22Rv1 (cell line): Measurements from ENCODE around the gene LIMCH1.

Experiments
- ZFX ChIP-seq: fragments of 450-650 bp; IDR thresholded peaks from 2 replicates; pipeline ENCODE4 v1.6.1; 2017; ENCODE audit warnings: antibody characterized with exemption, borderline replicate concordance
- TF ChIP-seq, protein P1 (sequence below): fragments of 450-650 bp; IDR thresholded peaks from 2 replicates; pipeline ENCODE4 v1.5.1; 2017; ENCODE audit warnings: mild to moderate bottlenecking

DNA sequence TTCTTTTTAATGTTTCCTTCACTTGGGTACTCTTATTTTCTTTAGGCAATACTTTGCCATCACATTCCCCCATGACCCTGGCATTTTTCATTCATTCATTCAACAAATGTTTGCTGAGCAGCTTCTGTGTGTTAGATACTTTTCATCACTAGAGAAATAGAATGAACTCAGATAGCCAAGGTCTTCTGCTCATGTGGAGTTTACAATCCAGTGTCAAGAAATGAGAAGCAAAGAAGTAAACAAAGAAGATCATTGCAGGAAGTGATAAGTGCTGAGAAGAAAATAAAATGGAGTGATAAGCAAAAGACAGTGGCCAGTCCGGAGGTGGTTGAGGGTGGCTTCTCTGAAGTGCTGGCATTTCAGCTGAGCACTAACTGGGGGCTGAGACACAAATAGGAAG is 63.1 kb downstream of the LIMCH1 start:
- TF ChIP-seq, protein P1, sequence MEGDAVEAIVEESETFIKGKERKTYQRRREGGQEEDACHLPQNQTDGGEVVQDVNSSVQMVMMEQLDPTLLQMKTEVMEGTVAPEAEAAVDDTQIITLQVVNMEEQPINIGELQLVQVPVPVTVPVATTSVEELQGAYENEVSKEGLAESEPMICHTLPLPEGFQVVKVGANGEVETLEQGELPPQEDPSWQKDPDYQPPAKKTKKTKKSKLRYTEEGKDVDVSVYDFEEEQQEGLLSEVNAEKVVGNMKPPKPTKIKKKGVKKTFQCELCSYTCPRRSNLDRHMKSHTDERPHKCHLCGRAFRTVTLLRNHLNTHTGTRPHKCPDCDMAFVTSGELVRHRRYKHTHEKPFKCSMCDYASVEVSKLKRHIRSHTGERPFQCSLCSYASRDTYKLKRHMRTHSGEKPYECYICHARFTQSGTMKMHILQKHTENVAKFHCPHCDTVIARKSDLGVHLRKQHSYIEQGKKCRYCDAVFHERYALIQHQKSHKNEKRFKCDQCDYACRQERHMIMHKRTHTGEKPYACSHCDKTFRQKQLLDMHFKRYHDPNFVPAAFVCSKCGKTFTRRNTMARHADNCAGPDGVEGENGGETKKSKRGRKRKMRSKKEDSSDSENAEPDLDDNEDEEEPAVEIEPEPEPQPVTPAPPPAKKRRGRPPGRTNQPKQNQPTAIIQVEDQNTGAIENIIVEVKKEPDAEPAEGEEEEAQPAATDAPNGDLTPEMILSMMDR = no peak
- TF ChIP-seq ZFX = no peak
